HCT116 (cell line): Measurements from ENCODE around the gene SBF2. TPM values are rescaled to one million over a fixed set of nuclear protein-coding genes. Genes with fewer than 3 reads are reported as not detected.
"Not testable (repeated sequence)": the region's sequence is repeated elsewhere in the genome, so short reads cannot be mapped to it uniquely, and the experiment has no call there.

ENCODE experiments used
- ATAC-seq: fragments of 200-7000 bp; cut with Tn5 transposase; 2 replicates; pipeline ENCODE4 v1.9.1; 2020; ENCODE audit warnings: mild to moderate bottlenecking, moderate library complexity
- BruUV-seq: library from RNA; stranded (reverse); fragments of 400-500 nt; replicated peaks from 2 replicates; lab custom pipeline; 2021; lab: Mats Ljungman, UMichigan
- CTCF ChIA-PET: fragments of 300-600 bp; sonication (Branson Sonifier 250); formaldehyde crosslinking; loops from one replicate; lab custom pipeline; 2021; ENCODE audit warnings: antibody characterized with exemption; lab: Charles Lee
- POLR2A ChIA-PET: fragments of 300-600, 350-600 bp; sonication (Branson Sonifier 250); formaldehyde crosslinking; loops from one replicate; lab custom pipeline; 2021; ENCODE audit warnings: antibody characterized with exemption; lab: Charles Lee
- RAD21 ChIA-PET, 2 experiments: fragments of 300-600 bp; sonication (Branson Sonifier 250); formaldehyde crosslinking; loops; one replicate each; lab custom pipeline; 2023; ENCODE audit warnings: low total read pairs in 2 of 2; ENCODE audit not compliant: uncharacterized antibody in 2 of 2, unreplicated experiment in 2 of 2, low non-redundant PET in 1 of 2; lab: Charles Lee
- DNase-seq: peaks from one replicate; pipeline ENCODE4 v3.0.0-alpha.2; 2010; ENCODE audit warnings: low read depth, low spot score
- H2AFZ ChIP-seq: fragments of 200-600 bp; shearing (Covaris generic), sonication (generic); 2 replicates; pipeline ENCODE4 v1.6.1; 2017; ENCODE audit warnings: low read depth, mixed run types, mixed read lengths, antibody characterized with exemption, low read length; ENCODE audit not compliant: poor library complexity, severe bottlenecking
- H3K27ac ChIP-seq: 2 replicates; pipeline ENCODE4 v1.5.1; 2012; ENCODE audit warnings: low read depth, low read length
- H3K27me3 ChIP-seq: fragments of 200-600 bp; sonication (generic); 2 replicates; pipeline ENCODE4 v1.6.1; 2016; ENCODE audit warnings: mixed run types, low read length, mixed read lengths; ENCODE audit not compliant: insufficient read depth
- H3K36me3 ChIP-seq, 2 experiments: fragments of 200-500 bp in 1 of 2; fragments of 200-600 bp in 1 of 2; sonication (Bioruptor generic) in 1 of 2; sonication (generic) in 1 of 2; 2 replicates each; pipeline versions ENCODE4 v1.5.1 to v1.6.1; 2014 to 2016; ENCODE audit warnings: low read length in 2 of 2, inconsistent platforms in 1 of 2, mixed read lengths in 1 of 2, mixed run types in 1 of 2; ENCODE audit not compliant: insufficient read depth in 2 of 2, control insufficient read depth in 1 of 2
- H3K4me1 ChIP-seq, 2 experiments: fragments of 200-600 bp in 1 of 2; sonication (generic) in 1 of 2; 2 replicates each; pipeline versions ENCODE4 v1.5.1 to v1.6.1; 2012 to 2017; ENCODE audit warnings: low read length in 2 of 2, inconsistent platforms in 1 of 2, mild to moderate bottlenecking in 1 of 2, mixed read lengths in 1 of 2, mixed run types in 1 of 2, moderate library complexity in 1 of 2; ENCODE audit not compliant: insufficient read depth in 2 of 2, control insufficient read depth in 1 of 2
- H3K4me2 ChIP-seq: fragments of 200-600 bp; sonication (generic); 2 replicates; pipeline ENCODE4 v1.6.1; 2017; ENCODE audit warnings: mixed run types, low read length, mixed read lengths
- H3K4me3 ChIP-seq, 2 experiments: fragments of 200-600 bp in 1 of 2; sonication (generic) in 1 of 2; replicated peaks in 1 of 2; 2 replicates each; pipeline ENCODE4 v1.5.1; 2011 to 2016; ENCODE audit warnings: low read length in 2 of 2, control low read depth in 1 of 2, low read depth in 1 of 2, mild to moderate bottlenecking in 1 of 2, mixed read lengths in 1 of 2, mixed run types in 1 of 2
- H3K79me2 ChIP-seq: fragments of 200-600 bp; sonication (generic); 2 replicates; pipeline ENCODE4 v1.6.1; 2017; ENCODE audit warnings: mild to moderate bottlenecking, mixed run types, low read length, moderate library complexity, mixed read lengths; ENCODE audit not compliant: insufficient read depth
- H3K9ac ChIP-seq: fragments of 200-600 bp; sonication (generic); 2 replicates; pipeline ENCODE4 v1.6.1; 2016; ENCODE audit warnings: low read length, mixed read lengths
- H3K9me2 ChIP-seq: fragments of 200-600 bp; sonication (generic), shearing (Covaris generic); 2 replicates; pipeline ENCODE4 v1.6.1; 2017; ENCODE audit warnings: mixed run types, mild to moderate bottlenecking, moderate library complexity; ENCODE audit not compliant: insufficient read depth
- H3K9me3 ChIP-seq, 2 experiments: fragments of 200-500 bp in 1 of 2; fragments of 200-600 bp in 1 of 2; sonication (Bioruptor generic) in 1 of 2; sonication (generic) in 1 of 2; 2 replicates each; pipeline ENCODE4 v1.6.1; 2014 to 2017; ENCODE audit warnings: low read length in 2 of 2, mixed read lengths in 2 of 2, inconsistent platforms in 1 of 2, low read depth in 1 of 2, mild to moderate bottlenecking in 1 of 2, mixed run types in 1 of 2, moderate library complexity in 1 of 2; ENCODE audit not compliant: control insufficient read depth in 1 of 2, insufficient read depth in 1 of 2
- H4K20me1 ChIP-seq: fragments of 200-600 bp; sonication (generic), shearing (Covaris generic); 2 replicates; pipeline ENCODE4 v1.6.1; 2017; ENCODE audit warnings: mixed run types, mild to moderate bottlenecking, moderate library complexity; ENCODE audit not compliant: insufficient read depth
- EGR1 ChIP-seq: IDR thresholded peaks from 2 replicates; pipeline ENCODE4 v1.6.1; 2012; ENCODE audit warnings: low read depth
- EZH2phosphoT487 ChIP-seq: fragments of 200-600 bp; IDR thresholded peaks from 2 replicates; pipeline ENCODE4 v1.6.1; 2018; ENCODE audit warnings: antibody characterized with exemption, borderline replicate concordance
- SIN3A ChIP-seq: IDR thresholded peaks from 2 replicates; pipeline ENCODE4 v1.6.1; 2012; ENCODE audit warnings: low read depth
- intact Hi-C: fragments of 100-400 bp; cut with micrococcal nuclease; formaldehyde crosslinking; loops from 2 replicates; pipeline ENCODE4 v1.10.0; 2022
- total RNA-seq: library from RNA; stranded (reverse); gene quantifications from one replicate; pipeline ENCODE4 v1.2.1, GENCODE V29; 2021; ENCODE audit not compliant: unreplicated experiment

Gene SBF2
- total RNA-seq, 1 experiment from 2014 or later: 35.0 TPM

DNA sequence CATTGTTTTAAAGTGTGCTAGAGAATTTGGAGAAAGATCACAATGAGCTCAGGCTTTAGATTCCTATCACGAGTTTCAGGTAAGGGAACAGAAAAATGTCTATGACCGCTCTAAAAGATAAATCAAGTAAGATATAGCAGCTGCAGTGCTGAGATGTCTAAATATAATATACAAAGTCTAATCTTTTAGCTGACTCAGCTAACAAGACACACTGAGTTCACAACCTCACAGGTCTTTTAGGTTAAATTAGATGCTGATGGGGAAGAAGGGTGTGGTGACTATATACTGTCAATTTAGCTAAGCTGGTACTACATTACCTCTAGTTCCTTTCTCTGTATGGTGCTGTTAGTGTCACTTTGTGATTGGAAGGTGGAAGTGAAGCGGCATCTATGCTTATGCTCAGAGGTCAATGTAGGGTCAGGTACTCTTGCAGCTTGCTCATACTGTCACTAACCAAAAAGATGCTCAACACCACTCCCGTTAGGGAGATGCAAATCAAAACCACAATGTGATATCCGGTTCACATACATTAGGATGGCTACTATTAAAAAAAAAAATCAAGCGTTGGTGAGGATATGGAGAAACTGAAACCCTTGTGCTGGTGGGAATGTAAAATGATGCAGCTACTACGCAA, 346.7 kb downstream of the SBF2 start:
- Histone ChIP-seq H3K79me2 (no peaks in the 10 kb centered on the region), H3K36me3 (no peaks in the 10 kb centered on the region), H3K9ac (no peak overlapping the region), H3K9me2 (no peaks in the 10 kb centered on the region), H4K20me1 (no peaks in the 10 kb centered on the region), H3K4me2 (no peak overlapping the region), H2AFZ (no peak overlapping the region), H3K4me3 (no peak overlapping the region), H3K9me3 (no peaks in the 10 kb centered on the region), H3K27ac (no peak overlapping the region), H3K4me1 (no peaks in the 10 kb centered on the region), H3K27me3 (no peaks in the 10 kb centered on the region)
- intact Hi-C loops: no loop called here
- BruUV-seq: no TSS peak
- ChIA-PET RAD21 (interaction anchor here in 1 of 2 experiments (0.6 kb wide), 1 partner anchor 20 kb away, joined by 3 read pairs; no protein-coding TSS in a partner anchor), POLR2A (no interaction called here), CTCF (no interaction called here)
- TF ChIP-seq SIN3A (no peak), EGR1 (no peak), EZH2phosphoT487 (no peak)
- DNase-seq (no peak), ATAC-seq (no peak)

- H3K79me2 ChIP-seq, POLR2A ChIA-PET, H2AFZ ChIP-seq, H3K9me3 ChIP-seq, H3K4me2 ChIP-seq, H3K27ac ChIP-seq, H3K4me3 ChIP-seq, H3K9ac ChIP-seq, H3K36me3 ChIP-seq, CTCF ChIA-PET, H3K4me1 ChIP-seq, BruUV-seq, RAD21 ChIA-PET, intact Hi-C loops, ATAC-seq, DNase-seq, H3K27me3 ChIP-seq, H4K20me1 ChIP-seq, H3K9me2 ChIP-seq: not testable (repeated sequence)
These were observed 348.3 kb downstream of the SBF2 start for GRCh38 chr11:9945680-9946079.
